ENCODE measurements around the gene UGT1A3. TPM values are rescaled to one million over a fixed set of nuclear protein-coding genes. Genes with fewer than 3 reads are reported as not detected.

The UGT1A3 gene
- total RNA-seq, 6 experiments from 2014 or later = not detected

DNA sequence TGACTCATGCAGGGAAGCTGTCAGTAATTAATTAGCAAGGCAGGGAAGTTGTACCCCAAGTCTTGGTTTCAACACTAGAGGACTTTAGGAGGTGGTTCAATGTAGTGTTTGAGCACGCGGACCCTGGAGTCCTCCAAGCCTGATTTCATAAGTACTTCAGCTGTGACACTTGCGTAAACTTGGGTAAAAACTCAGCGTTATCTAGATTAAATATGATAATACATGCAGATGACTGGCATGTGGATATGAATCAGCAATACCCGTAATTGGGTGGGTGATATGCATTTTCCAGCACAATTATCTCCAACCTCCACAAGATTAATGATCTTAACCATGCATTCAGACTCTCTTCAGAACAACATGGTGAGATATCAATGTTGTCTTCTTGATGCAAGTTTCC lies 41.9 kb upstream of the UGT1A3 start:
- Mint-ChIP-seq H3K27me3 (ENCODE audit: insufficient read depth) (peaks cover 7% of the 10 kb centered on the region; the same call in 1 of the 2 replicates), H3K4me1 (ENCODE audit: low read depth) (peaks cover 4% of the 10 kb centered on the region; the same call in 1 of the 2 replicates), H3K36me3 (ENCODE audit: low read depth) (no peaks in the 10 kb centered on the region), H3K9me3 (peaks cover 8% of the 10 kb centered on the region), H3K4me3 (no peak overlapping the region), H3K27ac (no peak overlapping the region)
- DNase-seq = no peak
- TF ChIP-seq, protein P1, sequence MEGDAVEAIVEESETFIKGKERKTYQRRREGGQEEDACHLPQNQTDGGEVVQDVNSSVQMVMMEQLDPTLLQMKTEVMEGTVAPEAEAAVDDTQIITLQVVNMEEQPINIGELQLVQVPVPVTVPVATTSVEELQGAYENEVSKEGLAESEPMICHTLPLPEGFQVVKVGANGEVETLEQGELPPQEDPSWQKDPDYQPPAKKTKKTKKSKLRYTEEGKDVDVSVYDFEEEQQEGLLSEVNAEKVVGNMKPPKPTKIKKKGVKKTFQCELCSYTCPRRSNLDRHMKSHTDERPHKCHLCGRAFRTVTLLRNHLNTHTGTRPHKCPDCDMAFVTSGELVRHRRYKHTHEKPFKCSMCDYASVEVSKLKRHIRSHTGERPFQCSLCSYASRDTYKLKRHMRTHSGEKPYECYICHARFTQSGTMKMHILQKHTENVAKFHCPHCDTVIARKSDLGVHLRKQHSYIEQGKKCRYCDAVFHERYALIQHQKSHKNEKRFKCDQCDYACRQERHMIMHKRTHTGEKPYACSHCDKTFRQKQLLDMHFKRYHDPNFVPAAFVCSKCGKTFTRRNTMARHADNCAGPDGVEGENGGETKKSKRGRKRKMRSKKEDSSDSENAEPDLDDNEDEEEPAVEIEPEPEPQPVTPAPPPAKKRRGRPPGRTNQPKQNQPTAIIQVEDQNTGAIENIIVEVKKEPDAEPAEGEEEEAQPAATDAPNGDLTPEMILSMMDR (IDR thresholded peaks at IDR 0.05) = no peak

GRCh38 chr2:233688341-233688740 lies 40.5 kb upstream of the UGT1A3 start:
- H3K4me1 Mint-ChIP-seq (ENCODE audit: low read depth) = peaks cover 4% of the 10 kb centered on the region; the same call in 1 of the 2 replicates
- H3K9me3 Mint-ChIP-seq = peaks cover 8% of the 10 kb centered on the region
- no peaks in the 10 kb centered on the region for H3K36me3 Mint-ChIP-seq (ENCODE audit: low read depth)
- TF ChIP-seq, protein P1 (IDR thresholded peaks at IDR 0.05) = no peak
- DNase-seq = no peak
- H3K27me3 Mint-ChIP-seq (ENCODE audit: insufficient read depth) = peaks cover 9% of the 10 kb centered on the region; the same call in 1 of the 2 replicates
- no peak overlapping the region for H3K4me3 Mint-ChIP-seq
- no peak overlapping the region for H3K27ac Mint-ChIP-seq

DNA sequence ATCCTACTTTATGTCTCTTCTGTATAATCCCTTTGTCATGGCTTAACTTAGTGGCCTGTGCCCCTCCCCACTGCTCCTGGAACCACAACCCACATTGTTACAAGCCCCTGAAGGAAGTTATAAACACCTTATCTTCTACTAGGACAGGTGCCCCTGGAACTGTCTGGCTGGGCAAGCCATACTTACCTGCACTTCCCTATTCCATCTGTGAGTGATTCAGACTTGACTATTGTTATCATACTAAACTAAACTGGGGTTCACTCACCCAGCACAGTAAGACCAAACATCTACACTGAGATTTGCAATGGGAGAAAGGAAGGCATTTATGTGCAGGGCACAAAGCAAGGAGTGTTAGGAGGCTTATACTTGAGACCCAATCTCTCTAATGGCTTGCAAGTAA lies 39.8 kb upstream of the UGT1A3 start:
- Mint-ChIP-seq H3K9me3 (peaks cover 8% of the 10 kb centered on the region), H3K27me3 (ENCODE audit: insufficient read depth) (peaks cover 9% of the 10 kb centered on the region; the same call in 1 of the 2 replicates), H3K4me3 (no peak overlapping the region), H3K36me3 (ENCODE audit: low read depth) (no peaks in the 10 kb centered on the region), H3K27ac (no peak overlapping the region), H3K4me1 (ENCODE audit: low read depth) (peaks cover 4% of the 10 kb centered on the region; the same call in 1 of the 2 replicates)
- TF ChIP-seq, protein P1 (IDR thresholded peaks at IDR 0.05) = no peak
- DNase-seq = no peak

DNA sequence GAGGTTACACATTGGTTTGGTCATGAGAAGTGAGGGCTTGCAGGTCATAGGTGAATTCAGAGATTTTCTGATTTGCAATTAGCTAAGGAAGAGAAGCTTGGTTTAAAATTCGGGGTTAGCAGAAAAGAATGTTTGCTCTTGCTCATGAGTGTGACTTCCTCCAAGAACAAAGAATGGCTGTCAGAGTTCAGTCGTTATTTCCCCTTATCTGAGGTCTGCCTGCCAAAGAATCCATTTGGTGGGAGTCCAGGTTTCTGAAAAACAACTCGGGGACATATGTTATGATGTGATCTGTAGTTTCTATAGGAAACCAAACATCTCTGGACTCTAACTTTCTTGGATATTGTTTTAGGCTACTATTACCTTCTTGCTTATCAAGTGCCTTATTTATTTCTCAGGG lies 39.3 kb upstream of the UGT1A3 start:
- peaks cover 4% of the 10 kb centered on the region; the same call in 1 of the 2 replicates for H3K4me1 Mint-ChIP-seq (ENCODE audit: low read depth)
- H3K4me3 Mint-ChIP-seq = no peak overlapping the region
- H3K9me3 Mint-ChIP-seq = peaks cover 8% of the 10 kb centered on the region
- no peak for DNase-seq
- peaks cover 9% of the 10 kb centered on the region; the same call in 1 of the 2 replicates for H3K27me3 Mint-ChIP-seq (ENCODE audit: insufficient read depth)
- H3K36me3 Mint-ChIP-seq (ENCODE audit: low read depth) = no peaks in the 10 kb centered on the region
- no peak overlapping the region for H3K27ac Mint-ChIP-seq
- TF ChIP-seq, protein P1 (IDR thresholded peaks at IDR 0.05) = no peak

GRCh38 chr2:233690444-233690843 lies 38.4 kb upstream of the UGT1A3 start:
- H3K36me3 Mint-ChIP-seq (ENCODE audit: low read depth) = no peaks in the 10 kb centered on the region
- H3K4me1 Mint-ChIP-seq (ENCODE audit: low read depth) = peaks cover 4% of the 10 kb centered on the region; the same call in 1 of the 2 replicates
- no peak for DNase-seq
- no peak overlapping the region for H3K4me3 Mint-ChIP-seq
- TF ChIP-seq, protein P1 (IDR thresholded peaks at IDR 0.05) = no peak
- peaks cover 9% of the 10 kb centered on the region; the same call in 1 of the 2 replicates for H3K27me3 Mint-ChIP-seq (ENCODE audit: insufficient read depth)
- no peak overlapping the region for H3K27ac Mint-ChIP-seq
- peaks cover 8% of the 10 kb centered on the region for H3K9me3 Mint-ChIP-seq

All from HFFc6 (cell line).